GM19193 (cell line): Measurements from ENCODE around the gene SAMD14.

ENCODE experiments used
- POLR2A ChIP-seq: IDR thresholded peaks from 4 replicates; pipeline ENCODE4 v1.6.1; 2011; ENCODE audit not compliant: insufficient read depth, insufficient read length; ENCODE audit errors: extremely low read depth

The SAMD14 gene

GRCh38 chr17:50106393-50107131, 23.4 kb downstream of the SAMD14 start:
- TF ChIP-seq POLR2A = no peak

GRCh38 chr17:50105811-50106210, 24.1 kb downstream of the SAMD14 start:
- TF ChIP-seq POLR2A = no peak

DNA sequence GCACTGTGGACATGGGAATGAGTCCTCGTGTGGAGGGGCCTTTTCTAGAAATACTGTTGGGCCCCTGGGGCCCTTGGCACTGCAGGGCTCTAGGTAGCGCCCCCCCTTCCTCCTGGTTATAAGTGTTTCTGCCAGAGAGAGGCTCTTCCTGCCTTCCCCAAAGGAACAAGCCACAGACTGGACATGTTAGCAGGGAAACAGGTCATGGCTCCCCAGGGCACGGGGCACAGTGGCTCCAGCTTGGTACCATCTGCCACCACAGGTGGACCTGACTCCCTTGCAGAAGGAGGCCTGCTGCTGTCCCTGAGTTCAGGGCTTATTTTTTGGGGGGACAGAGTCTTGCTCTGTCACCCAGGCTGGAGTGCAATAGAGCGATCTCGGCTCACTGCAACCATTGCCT, 26.0 kb downstream of the SAMD14 start:
- no peak for TF ChIP-seq POLR2A

DNA sequence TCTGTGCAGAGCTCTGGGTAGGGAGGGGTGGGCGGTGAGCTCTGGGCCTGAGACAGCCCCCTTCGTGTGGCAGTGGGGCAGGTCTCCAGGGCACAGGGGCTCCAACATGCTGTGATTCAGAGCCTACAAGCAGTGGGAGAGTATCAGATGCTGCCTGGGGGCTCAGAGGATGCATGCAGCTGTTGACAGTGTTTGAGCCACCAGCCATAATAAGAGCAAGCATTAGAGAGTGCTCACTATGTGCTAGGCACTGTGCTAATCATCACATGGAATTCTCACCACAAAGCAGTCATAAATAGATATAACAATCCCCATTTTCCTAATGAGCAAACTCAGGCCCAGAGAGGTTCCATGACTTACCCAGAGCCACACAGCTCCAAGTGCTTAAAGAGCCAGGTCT, 26.7 kb downstream of the SAMD14 start:
- TF ChIP-seq POLR2A = no peak

GRCh38 chr17:50102164-50102991, 27.6 kb downstream of the SAMD14 start:
- no peak for TF ChIP-seq POLR2A

- TF ChIP-seq POLR2A = no peak
Measured at GRCh38 chr17:50101346-50102163, 28.4 kb downstream of the SAMD14 start.

DNA sequence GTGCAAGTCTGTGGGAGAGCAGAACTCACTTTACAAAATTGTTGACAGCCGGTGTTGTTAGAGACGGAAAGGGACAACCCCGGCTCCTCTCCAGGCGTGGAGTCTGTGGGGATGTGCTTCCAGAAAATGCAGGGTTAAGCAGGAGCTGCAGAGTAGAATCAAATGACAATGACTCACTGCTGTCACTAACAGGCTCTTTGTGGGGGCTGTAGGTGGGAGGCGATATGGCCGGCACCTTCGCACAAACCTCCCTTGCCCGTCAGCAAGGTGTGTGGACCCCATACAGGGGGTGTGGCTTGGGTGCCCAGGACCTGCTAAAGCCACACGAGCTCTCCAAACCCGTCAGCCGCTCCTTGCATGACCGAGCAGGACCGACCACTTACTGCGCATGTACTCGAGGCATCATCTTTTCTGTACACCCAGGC, 29.0 kb downstream of the SAMD14 start:
- no peak for TF ChIP-seq POLR2A

DNA sequence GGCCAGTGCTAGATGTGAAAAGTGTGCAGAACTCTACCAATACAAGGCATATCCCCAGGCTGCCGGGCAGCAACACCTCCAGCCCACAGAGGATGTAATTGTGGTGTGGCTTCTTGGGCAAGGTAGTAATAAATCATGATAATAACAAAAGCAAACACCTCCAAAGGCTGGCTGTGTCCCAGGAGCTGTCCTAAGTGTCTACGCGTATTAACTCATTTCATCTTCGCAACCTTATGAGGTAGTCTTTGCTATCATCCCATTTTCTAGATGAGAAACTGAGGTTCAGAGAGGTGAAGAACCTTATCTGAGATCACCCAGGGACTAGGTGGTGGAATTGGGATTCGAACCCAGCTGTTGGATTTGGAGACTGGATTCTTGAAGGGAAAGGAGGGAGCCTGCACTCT, 29.5 kb downstream of the SAMD14 start:
- TF ChIP-seq POLR2A = no peak

- no peak for TF ChIP-seq POLR2A
Measured at GRCh38 chr17:50099003-50099402, 31.0 kb downstream of the SAMD14 start.

GRCh38 chr17:50098583-50098982, 31.4 kb downstream of the SAMD14 start:
- no peak for TF ChIP-seq POLR2A

- no peak for TF ChIP-seq POLR2A
Measured at GRCh38 chr17:50097926-50098325, 32.0 kb downstream of the SAMD14 start.

GRCh38 chr17:50097455-50097854, 32.5 kb downstream of the SAMD14 start:
- TF ChIP-seq POLR2A = no peak

DNA sequence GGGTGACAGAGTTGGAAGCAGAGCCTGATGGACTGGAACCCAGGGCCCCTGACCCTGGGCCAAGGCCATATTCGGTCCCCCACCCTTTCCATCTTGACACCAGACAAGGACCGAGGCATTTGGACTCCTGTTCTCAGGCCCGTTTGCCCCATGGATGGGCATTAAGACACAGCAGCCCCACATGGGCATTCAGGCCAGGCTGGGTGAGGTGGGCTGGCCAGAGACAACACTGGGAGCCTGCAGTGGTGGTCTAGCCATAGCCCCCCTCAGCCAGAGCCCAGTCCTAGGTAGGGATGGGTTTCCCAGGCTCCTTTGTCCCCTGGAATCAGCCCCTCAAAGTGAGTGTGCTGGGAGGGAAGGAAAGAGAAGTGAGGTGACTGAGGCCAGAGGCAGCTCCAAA, 33.2 kb downstream of the SAMD14 start:
- TF ChIP-seq POLR2A = no peak

DNA sequence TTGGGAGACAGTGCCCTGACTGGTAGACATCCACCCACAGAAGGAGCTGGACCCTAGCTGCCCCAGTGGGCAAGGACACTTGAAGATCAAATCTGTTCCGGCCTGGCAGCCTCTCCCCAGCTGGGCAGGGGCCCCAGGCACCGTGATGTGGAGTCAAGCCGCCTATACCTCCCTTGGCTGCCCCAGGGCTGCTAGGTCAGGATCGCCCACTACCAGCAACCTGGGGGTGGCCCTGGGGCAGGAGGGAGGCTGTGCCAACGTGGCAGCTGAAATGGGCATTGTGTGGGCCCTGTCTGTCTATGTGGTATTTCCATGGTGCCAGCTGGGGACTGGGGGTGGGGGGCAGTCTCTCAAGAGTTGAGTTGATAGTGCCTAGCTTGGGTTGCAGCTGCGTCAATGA, 33.9 kb downstream of the SAMD14 start:
- no peak for TF ChIP-seq POLR2A

GRCh38 chr17:50095626-50096037, 34.3 kb downstream of the SAMD14 start:
- no peak for TF ChIP-seq POLR2A

- peak; percentile 52 for TF ChIP-seq POLR2A
Measured at GRCh38 chr17:50094753-50095619, 35.0 kb downstream of the SAMD14 start, which contains the start of gene PDK2. Gene PDK2, plus strand, starts transcription at chr17:50095351. Its CDS starts 85 bp downstream, at chr17:50095436.
